LHCN-M2 (cell line): ENCODE measurements around the gene TICAM2. TPM values are rescaled to one million over a fixed set of nuclear protein-coding genes. Genes with fewer than 3 reads are reported as not detected.
A peak's percentile ranks its signal among the peaks of the same experiment; 100 is the strongest.

Experiments used
- DNase-seq: peaks from one replicate; pipeline ENCODE4 v3.0.0-alpha.2; 2012; ENCODE audit warnings: low read depth
- total RNA-seq: library from RNA; depleted of rRNA; stranded (reverse); fragments of >200 nt; gene quantifications from 2 replicates; pipeline ENCODE4 v1.2.3, GENCODE V29; 2014; rRNA removed

Gene TICAM2
- total RNA-seq, 1 experiment from 2014 or later, result 7.5 TPM

DNA sequence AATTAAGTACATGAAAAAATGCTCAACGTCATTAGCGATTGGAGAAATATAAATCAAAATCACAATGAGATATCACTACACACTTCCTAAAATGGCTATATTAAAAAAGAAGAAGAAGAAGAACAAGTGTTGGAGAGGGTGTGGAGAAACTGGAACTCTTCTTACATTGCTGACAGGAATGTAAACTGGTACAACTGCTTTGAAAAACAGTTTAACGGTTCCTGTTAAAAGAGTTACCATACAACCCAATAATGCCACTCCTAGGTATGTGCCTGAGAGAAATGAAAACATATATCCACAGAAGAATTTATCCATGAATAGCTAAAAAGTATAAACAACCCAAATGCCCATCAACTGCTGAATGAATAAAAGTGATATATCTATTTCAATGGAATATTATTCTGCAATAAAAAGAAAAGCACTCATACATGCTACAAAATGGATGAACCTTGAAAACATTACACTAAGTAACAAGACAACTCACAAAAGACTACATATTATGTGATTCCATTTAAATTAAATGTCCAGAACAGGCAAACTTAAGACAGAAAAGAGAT lies 66.7 kb downstream of the TICAM2 start:
- DNase-seq, result no peak

DNA sequence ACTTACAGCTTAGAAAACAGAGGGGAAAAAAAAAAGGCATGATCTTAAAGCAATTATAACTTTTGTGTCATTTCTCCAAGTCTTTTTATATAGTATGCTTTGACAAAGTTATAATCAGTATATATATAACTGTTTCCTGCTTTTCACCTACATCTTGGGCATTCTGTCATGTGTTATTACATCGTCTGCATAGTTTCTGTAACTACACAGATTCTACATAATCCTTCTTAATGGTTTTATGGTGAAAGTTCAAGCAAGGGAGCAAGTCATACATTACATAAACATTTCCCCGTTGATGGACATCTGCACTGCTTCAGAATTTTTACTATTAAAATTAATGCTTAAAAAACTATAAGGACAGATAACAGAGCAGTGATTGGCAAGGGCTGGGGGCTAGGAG lies 69.8 kb downstream of the TICAM2 start:
- no peak for DNase-seq

DNA sequence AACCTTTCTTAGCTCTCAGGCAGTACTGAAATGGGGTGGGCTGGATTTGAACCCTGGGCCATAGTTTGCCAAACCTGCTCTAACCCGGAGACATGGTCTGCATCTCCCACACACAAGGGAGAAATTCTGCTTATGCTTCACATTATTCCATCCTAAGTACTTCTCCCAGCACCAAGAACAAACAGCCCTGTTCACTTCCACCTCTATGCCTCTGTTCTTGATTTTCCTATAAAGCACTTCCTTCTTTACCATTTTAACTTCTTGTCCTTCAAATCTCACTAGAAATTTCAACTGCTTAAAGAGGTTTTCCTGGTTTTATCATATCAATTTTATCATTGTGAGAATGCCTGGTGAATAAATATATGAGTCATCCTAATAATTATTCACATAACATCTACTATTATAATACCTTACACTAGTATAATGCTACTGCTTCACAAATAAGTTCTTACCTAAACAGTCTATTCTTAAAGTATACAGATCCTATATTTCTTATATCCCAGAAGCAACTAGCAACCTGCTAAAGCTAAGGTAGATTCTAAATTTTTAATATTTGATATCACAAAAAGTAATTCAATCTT lies 70.4 kb downstream of the TICAM2 start:
- no peak for DNase-seq

DNA sequence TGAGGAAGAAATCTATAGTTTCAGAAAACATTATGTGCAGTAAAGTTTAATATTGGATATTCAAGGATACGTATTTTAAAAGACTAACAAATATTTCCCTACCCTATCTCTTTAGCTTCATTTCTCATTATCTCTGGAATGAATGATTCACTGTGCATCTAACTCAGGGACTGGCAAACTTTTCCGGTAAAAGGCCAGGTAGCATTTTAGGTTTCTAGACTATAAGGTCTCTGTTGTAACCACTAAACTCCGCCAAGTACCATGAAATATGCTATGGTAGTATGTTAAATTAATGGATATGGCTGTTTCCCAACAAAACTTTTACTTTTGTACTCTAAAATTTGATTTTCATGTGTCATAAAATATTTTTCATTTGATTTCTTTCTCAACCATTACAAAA lies 70.9 kb downstream of the TICAM2 start:
- no peak for DNase-seq

DNA sequence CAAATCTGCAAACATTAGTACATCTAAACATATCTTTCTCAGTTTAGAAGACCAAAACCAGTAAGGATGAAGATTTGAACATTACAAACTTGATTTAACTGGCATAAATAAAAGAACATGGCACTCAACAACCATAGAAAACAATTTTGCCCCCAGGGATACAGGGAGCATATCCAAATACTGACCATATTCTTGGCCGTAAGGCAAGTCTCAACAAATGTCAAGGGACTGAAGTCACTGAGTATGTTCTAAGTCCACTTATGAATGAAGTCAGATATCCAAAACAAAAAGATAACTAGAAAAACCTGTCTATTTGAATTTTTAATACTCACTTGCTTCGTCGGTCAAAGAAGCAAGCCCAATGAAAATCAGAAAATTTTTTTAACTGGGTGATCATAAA lies 71.9 kb downstream of the TICAM2 start:
- peak; percentile 19 for DNase-seq

Other genes starting within 250 kb of the TICAM2 start
- gene FEM1C, start 57.7 kb downstream of the TICAM2 start, total RNA-seq, result 19.6 and 22.1 TPM in 2 replicates
- 111 and 115 TPM in 2 replicates for gene TMED7, start 23.6 kb upstream of the TICAM2 start, total RNA-seq
- 2.7 and 3.1 TPM in 2 replicates for gene CDO1, start 214.2 kb upstream of the TICAM2 start, total RNA-seq
- gene ATG12, start 239.1 kb upstream of the TICAM2 start, total RNA-seq, result 72.9 and 78.6 TPM in 2 replicates
- 171 and 369 TPM in 2 replicates for gene AP3S1, start 239.5 kb upstream of the TICAM2 start, total RNA-seq